HEK293T (cell line): ENCODE data around the gene MLH1.

ENCODE experiments used
- BHLHE40 ChIP-seq: fragments of 450-650 bp; IDR thresholded peaks from 2 replicates; pipeline ENCODE4 v1.6.1; 2016; ENCODE audit warnings: mild to moderate bottlenecking, moderate library complexity, borderline replicate concordance
- FOXA1 ChIP-seq: fragments of 450-650 bp; IDR thresholded peaks from 2 replicates; pipeline ENCODE4 v1.6.1; 2016; ENCODE audit warnings: mild to moderate bottlenecking
- FOXK2 ChIP-seq: fragments of 450-650 bp; IDR thresholded peaks from 2 replicates; pipeline ENCODE4 v1.6.1; 2016; ENCODE audit warnings: mild to moderate bottlenecking
- FOXM1 ChIP-seq: fragments of 450-650 bp; IDR thresholded peaks from 2 replicates; pipeline ENCODE4 v1.6.1; 2017; ENCODE audit warnings: mild to moderate bottlenecking, borderline replicate concordance
- SP1 ChIP-seq: fragments of 450-650 bp; IDR thresholded peaks from 2 replicates; pipeline ENCODE4 v1.6.1; 2017
- SUZ12 ChIP-seq: fragments of 450-650 bp; IDR thresholded peaks from 2 replicates; pipeline ENCODE4 v1.6.1; 2016; ENCODE audit warnings: mild to moderate bottlenecking
- ZNF384 ChIP-seq: fragments of 450-650 bp; IDR thresholded peaks from 2 replicates; pipeline ENCODE4 v1.6.1; 2016
- TF ChIP-seq, protein P1 (sequence below): fragments of 450-650 bp; IDR thresholded peaks from 2 replicates; pipeline ENCODE4 v1.6.1; 2016

GRCh38 chr3:37040231-37040630 lies 46.9 kb downstream of the MLH1 start:
- TF ChIP-seq FOXA1, result no peak
- no peak for TF ChIP-seq BHLHE40
- no peak for TF ChIP-seq FOXM1
- TF ChIP-seq SP1, result no peak
- no peak for TF ChIP-seq ZNF384
- TF ChIP-seq, protein P1, sequence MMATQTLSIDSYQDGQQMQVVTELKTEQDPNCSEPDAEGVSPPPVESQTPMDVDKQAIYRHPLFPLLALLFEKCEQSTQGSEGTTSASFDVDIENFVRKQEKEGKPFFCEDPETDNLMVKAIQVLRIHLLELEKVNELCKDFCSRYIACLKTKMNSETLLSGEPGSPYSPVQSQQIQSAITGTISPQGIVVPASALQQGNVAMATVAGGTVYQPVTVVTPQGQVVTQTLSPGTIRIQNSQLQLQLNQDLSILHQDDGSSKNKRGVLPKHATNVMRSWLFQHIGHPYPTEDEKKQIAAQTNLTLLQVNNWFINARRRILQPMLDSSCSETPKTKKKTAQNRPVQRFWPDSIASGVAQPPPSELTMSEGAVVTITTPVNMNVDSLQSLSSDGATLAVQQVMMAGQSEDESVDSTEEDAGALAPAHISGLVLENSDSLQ, result no peak
- TF ChIP-seq SUZ12, result no peak
- no peak for TF ChIP-seq FOXK2
